ENCODE measurements around the gene TANGO6. TPM values are rescaled to one million over a fixed set of nuclear protein-coding genes. Genes with fewer than 3 reads are reported as not detected.
A peak's percentile ranks its signal among the peaks of the same experiment; 100 is the strongest.

TANGO6 gene
- total RNA-seq, 1 donor from 2014 or later, result 12.8 TPM

DNA sequence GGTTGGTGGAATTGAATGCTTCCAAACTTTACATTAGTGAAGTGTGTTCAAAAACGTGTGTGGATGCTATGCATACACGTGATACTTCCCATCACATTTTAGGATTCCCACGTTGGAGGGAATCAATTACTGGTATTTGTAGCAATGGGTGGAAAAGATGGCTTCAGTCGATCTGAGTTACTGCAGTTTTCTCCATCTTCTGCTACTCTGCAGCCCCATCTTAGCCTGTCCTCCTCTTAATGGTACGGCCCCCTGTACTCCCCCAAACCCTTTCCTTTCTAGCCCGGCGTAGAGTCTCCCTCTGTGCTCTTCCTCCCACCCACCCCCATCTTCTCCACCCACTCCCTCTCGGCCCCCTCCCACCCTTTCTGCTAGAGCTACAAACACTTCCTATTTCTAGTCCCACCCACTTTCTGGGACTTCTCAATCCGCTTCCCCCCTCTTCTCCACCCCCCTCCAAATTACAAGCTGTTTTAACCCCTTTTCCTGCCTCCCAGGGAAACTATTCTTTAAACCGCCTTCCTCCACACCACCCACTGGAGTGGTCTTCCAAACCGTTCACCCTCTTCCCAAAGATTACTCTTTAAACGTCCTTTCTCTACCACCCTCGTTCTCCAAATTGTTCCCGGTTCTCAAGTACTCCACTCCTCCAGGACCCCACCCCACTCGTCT is 288.0 kb downstream of the TANGO6 start:
- peaks cover 95% of the 10 kb centered on the region for H3K79me2 ChIP-seq (ENCODE audit: low read depth)
- no peak overlapping the region for H2AFZ ChIP-seq (replicated peaks)
- H3K27me3 Mint-ChIP-seq (ENCODE audit: insufficient read depth, low read depth), result peaks cover 6% of the 10 kb centered on the region
- H3K27ac ChIP-seq, result peak overlapping the region; percentile 99
- DNase-seq (ENCODE audit: low spot score), result peak; percentile 67
- H4K20me1 ChIP-seq (ENCODE audit: low read depth), result peaks cover 42% of the 10 kb centered on the region
- no peaks in the 10 kb centered on the region for H3K9me3 Mint-ChIP-seq
- H3K4me3 Mint-ChIP-seq, result peak overlapping the region; percentile 98
- H3F3A ChIP-seq (ENCODE audit: low read depth), result peaks cover 25% of the 10 kb centered on the region
- peaks cover 38% of the 10 kb centered on the region for H3K4me1 Mint-ChIP-seq
- peaks cover 15% of the 10 kb centered on the region for H3K4me1 ChIP-seq
- H3K36me3 ChIP-seq, result peaks cover 7% of the 10 kb centered on the region
- no peaks in the 10 kb centered on the region for H3K9me3 ChIP-seq (ENCODE audit: low read depth)
- peak overlapping the region; percentile 97 for H3K27ac Mint-ChIP-seq
- H3K36me3 Mint-ChIP-seq, result peaks cover 13% of the 10 kb centered on the region
- H3K4me2 ChIP-seq, result peak overlapping the region; percentile 89
- peak overlapping the region; percentile 89 for H3K9ac ChIP-seq
- H3K27me3 ChIP-seq, result no peaks in the 10 kb centered on the region
- H3K4me3 ChIP-seq, result peak overlapping the region; percentile 98
- no peak for TF ChIP-seq CTCF (IDR thresholded peaks at IDR 0.05)
- TF ChIP-seq EZH2 (IDR thresholded peaks at IDR 0.05), result no peak
- no peak for TF ChIP-seq EZH2phosphoT487 (IDR thresholded peaks at IDR 0.05)

DNA sequence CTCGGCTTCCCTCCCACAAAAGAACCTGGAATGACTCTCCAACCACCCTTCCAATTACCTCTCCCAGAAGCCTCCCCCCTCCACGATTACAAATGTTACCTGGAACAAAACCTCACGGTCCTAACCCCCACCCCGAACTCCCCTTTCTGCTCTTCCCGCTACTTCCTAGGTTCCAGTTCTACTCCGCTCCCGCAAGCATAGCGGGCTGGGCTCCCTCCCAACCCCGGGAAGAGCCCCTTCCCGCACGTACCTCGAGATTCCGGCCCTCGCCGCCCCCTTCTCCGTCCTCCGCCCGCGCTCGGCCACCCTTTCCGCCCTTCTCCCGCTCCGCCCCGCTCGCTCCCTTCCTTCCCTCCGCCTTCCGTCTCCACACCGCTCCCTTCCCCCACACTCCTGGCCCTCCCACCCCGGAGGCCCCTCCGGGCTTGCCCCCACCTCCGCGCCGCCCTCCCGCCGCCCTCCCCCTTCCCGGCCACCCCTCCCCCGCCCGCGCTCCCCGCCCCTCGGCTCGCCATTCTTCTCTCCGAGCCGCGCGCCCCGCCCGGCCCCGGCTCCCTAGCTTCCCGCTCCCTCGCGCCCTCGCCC is 288.6 kb downstream of the TANGO6 start:
- H3K9me3 Mint-ChIP-seq, result no peaks in the 10 kb centered on the region
- peaks cover 95% of the 10 kb centered on the region for H3K79me2 ChIP-seq (ENCODE audit: low read depth)
- H3K4me1 Mint-ChIP-seq, result peaks cover 36% of the 10 kb centered on the region
- DNase-seq (ENCODE audit: low spot score), result peak; percentile 95
- H3K4me3 ChIP-seq, result peak overlapping the region; percentile 98
- peaks cover 6% of the 10 kb centered on the region for H3K27me3 Mint-ChIP-seq (ENCODE audit: insufficient read depth, low read depth)
- no peaks in the 10 kb centered on the region for H3K27me3 ChIP-seq
- peaks cover 7% of the 10 kb centered on the region for H3K36me3 ChIP-seq
- peak overlapping the region; percentile 78 for H2AFZ ChIP-seq (replicated peaks)
- peaks cover 15% of the 10 kb centered on the region for H3K4me1 ChIP-seq
- peak overlapping the region; percentile 89 for H3K4me2 ChIP-seq
- H3K27ac ChIP-seq, result peak overlapping the region; percentile 99
- H4K20me1 ChIP-seq (ENCODE audit: low read depth), result peaks cover 37% of the 10 kb centered on the region
- H3K9ac ChIP-seq, result peak overlapping the region; percentile 89
- peaks cover 23% of the 10 kb centered on the region for H3F3A ChIP-seq (ENCODE audit: low read depth)
- peaks cover 14% of the 10 kb centered on the region for H3K36me3 Mint-ChIP-seq
- no peaks in the 10 kb centered on the region for H3K9me3 ChIP-seq (ENCODE audit: low read depth)
- TF ChIP-seq EZH2phosphoT487 (IDR thresholded peaks at IDR 0.05) (no peak), CTCF (IDR thresholded peaks at IDR 0.05) (no peak), EZH2 (IDR thresholded peaks at IDR 0.05) (no peak)
- peak overlapping the region; percentile 97 for H3K27ac Mint-ChIP-seq
- H3K4me3 Mint-ChIP-seq, result peak overlapping the region; percentile 98

GRCh38 chr16:69132424-69133252 is 289.3 kb downstream of the TANGO6 start, which contains the start of the genes CHTF8 and UTP4:
CHTF8 (minus strand) TSS chr16:69132588; CDS start chr16:69121458, 11,130 bp downstream.
UTP4 (plus strand) TSS chr16:69132649; CDS start chr16:69133460, 811 bp downstream.
- H3K4me2 ChIP-seq, result peak within 1 kb of the TSS; percentile 89
- peaks cover 30% of the 10 kb centered on the region for H4K20me1 ChIP-seq (ENCODE audit: low read depth)
- H3F3A ChIP-seq (ENCODE audit: low read depth), result peaks cover 23% of the 10 kb centered on the region
- peak within 1 kb of the TSS; percentile 89 for H3K9ac ChIP-seq
- DNase-seq (ENCODE audit: low spot score), result peak; percentile 94
- no peaks in the 10 kb centered on the region for H3K9me3 ChIP-seq (ENCODE audit: low read depth)
- TF ChIP-seq EZH2 (IDR thresholded peaks at IDR 0.05) (no peak), CTCF (IDR thresholded peaks at IDR 0.05) (no peak), EZH2phosphoT487 (IDR thresholded peaks at IDR 0.05) (no peak)
- peaks cover 6% of the 10 kb centered on the region for H3K27me3 Mint-ChIP-seq (ENCODE audit: insufficient read depth, low read depth)
- H3K4me1 Mint-ChIP-seq, result peaks cover 36% of the 10 kb centered on the region
- peaks cover 9% of the 10 kb centered on the region for H3K36me3 ChIP-seq
- H3K9me3 Mint-ChIP-seq, result no peaks in the 10 kb centered on the region
- peaks cover 95% of the 10 kb centered on the region for H3K79me2 ChIP-seq (ENCODE audit: low read depth)
- peak within 1 kb of the TSS; percentile 99 for H3K27ac ChIP-seq
- peaks cover 15% of the 10 kb centered on the region for H3K4me1 ChIP-seq
- peak within 1 kb of the TSS; percentile 98 for H3K4me3 ChIP-seq
- H3K27ac Mint-ChIP-seq, result peak within 1 kb of the TSS; percentile 97
- H3K27me3 ChIP-seq, result no peaks in the 10 kb centered on the region
- H2AFZ ChIP-seq (replicated peaks), result peak within 1 kb of the TSS; percentile 78
- H3K36me3 Mint-ChIP-seq, result peaks cover 15% of the 10 kb centered on the region
- H3K4me3 Mint-ChIP-seq, result peak within 1 kb of the TSS; percentile 98
